Measurements from ENCODE around the gene TAS1R3.

GRCh38 chr1:1373815-1374588, 42.9 kb downstream of the TAS1R3 start:
- TF ChIP-seq TEAD4 (IDR thresholded peaks at IDR 0.05), result no peak
- no peak for TF ChIP-seq TAF1 (IDR thresholded peaks at IDR 0.05; ENCODE audit: low read depth)
- no peak for TF ChIP-seq MAX (IDR thresholded peaks at IDR 0.05)
- TF ChIP-seq REST (IDR thresholded peaks at IDR 0.05; ENCODE audit: low read depth), result no peak
